Activated CD8-positive, alpha-beta T cell treated with anti-CD3 and anti-CD28 coated beads for 36 hours (primary cell): ENCODE data around the gene SLC8B1. TPM values are rescaled to one million over a fixed set of nuclear protein-coding genes. Genes with fewer than 3 reads are reported as not detected.

ENCODE experiments used
- ATAC-seq: fragments of 200-7000 bp; cut with Tn5 transposase; one replicate; pipeline ENCODE4 v1.10.0; 2021; ENCODE audit warnings: mild to moderate bottlenecking, moderate library complexity
- CTCF ChIA-PET: fragments of 350-600 bp; sonication (Branson Sonifier 250); formaldehyde crosslinking; loops from one replicate; lab custom pipeline; 2021; ENCODE audit warnings: antibody characterized with exemption; lab: Charles Lee
- POLR2A ChIA-PET: fragments of 350-600 bp; sonication (Branson Sonifier 250); formaldehyde crosslinking; loops from one replicate; lab custom pipeline; 2021; ENCODE audit warnings: antibody characterized with exemption; lab: Charles Lee
- DNase-seq: peaks from one replicate; pipeline ENCODE4 v3.0.0-alpha.2; 2020
- H3K27ac Mint-ChIP-seq: one replicate; pipeline ENCODE4 v1.8.0; 2021; ENCODE audit warnings: mild to moderate bottlenecking, mixed read lengths
- H3K27me3 Mint-ChIP-seq: one replicate; pipeline ENCODE4 v1.8.0; 2021; ENCODE audit warnings: mixed read lengths
- H3K36me3 Mint-ChIP-seq: one replicate; pipeline ENCODE4 v1.8.0; 2021; ENCODE audit warnings: low read depth, mixed read lengths
- H3K4me1 Mint-ChIP-seq: one replicate; pipeline ENCODE4 v1.8.0; 2021; ENCODE audit warnings: low read depth, mixed read lengths
- H3K4me3 Mint-ChIP-seq: one replicate; pipeline ENCODE4 v1.8.0; 2021; ENCODE audit warnings: mild to moderate bottlenecking, moderate library complexity, mixed read lengths
- H3K9me3 Mint-ChIP-seq: one replicate; pipeline ENCODE4 v1.8.0; 2021; ENCODE audit warnings: mixed read lengths
- intact Hi-C: fragments of 100-400 bp; cut with micrococcal nuclease; formaldehyde crosslinking; loops from one replicate; pipeline ENCODE4 v1.10.0; 2022
- total RNA-seq, 2 experiments: library from RNA; stranded (reverse); gene quantifications; one replicate each; pipeline ENCODE4 v1.2.3, GENCODE V29; 2021
- TF ChIP-seq, protein P1 (sequence below): fragments of 200-600 bp; IDR thresholded peaks from one replicate; pipeline ENCODE4 v1.8.0; 2022; ENCODE audit warnings: antibody characterized with exemption, mild to moderate bottlenecking

The SLC8B1 gene
- total RNA-seq, 2 experiments from 2014 or later = 13.4 to 18.9 TPM

DNA sequence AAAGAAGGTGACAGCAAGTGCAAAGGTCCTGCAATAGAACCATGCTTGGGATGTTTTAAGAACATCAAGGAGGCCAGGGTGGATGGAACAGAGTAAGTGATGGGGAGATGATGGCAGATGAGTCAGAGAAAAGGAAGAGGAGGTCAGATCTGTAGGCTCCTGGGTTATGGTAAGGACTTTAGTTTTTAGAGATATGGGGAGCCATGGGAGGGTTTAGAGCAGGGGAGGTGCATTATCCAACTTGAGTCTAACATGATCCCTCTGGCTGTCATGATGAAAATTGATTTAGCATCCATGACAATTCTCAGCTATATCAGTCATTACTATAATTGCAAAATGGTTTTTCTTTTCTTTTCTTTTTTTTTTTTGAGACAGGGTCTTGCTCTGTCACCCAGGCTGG lies 16.2 kb upstream of the SLC8B1 start:
- Mint-ChIP-seq H3K4me1 (no peaks in the 10 kb centered on the region), H3K9me3 (no peaks in the 10 kb centered on the region), H3K36me3 (no peaks in the 10 kb centered on the region), H3K27ac (no peak overlapping the region), H3K4me3 (no peak overlapping the region), H3K27me3 (peaks cover 1% of the 10 kb centered on the region)
- TF ChIP-seq, protein P1, sequence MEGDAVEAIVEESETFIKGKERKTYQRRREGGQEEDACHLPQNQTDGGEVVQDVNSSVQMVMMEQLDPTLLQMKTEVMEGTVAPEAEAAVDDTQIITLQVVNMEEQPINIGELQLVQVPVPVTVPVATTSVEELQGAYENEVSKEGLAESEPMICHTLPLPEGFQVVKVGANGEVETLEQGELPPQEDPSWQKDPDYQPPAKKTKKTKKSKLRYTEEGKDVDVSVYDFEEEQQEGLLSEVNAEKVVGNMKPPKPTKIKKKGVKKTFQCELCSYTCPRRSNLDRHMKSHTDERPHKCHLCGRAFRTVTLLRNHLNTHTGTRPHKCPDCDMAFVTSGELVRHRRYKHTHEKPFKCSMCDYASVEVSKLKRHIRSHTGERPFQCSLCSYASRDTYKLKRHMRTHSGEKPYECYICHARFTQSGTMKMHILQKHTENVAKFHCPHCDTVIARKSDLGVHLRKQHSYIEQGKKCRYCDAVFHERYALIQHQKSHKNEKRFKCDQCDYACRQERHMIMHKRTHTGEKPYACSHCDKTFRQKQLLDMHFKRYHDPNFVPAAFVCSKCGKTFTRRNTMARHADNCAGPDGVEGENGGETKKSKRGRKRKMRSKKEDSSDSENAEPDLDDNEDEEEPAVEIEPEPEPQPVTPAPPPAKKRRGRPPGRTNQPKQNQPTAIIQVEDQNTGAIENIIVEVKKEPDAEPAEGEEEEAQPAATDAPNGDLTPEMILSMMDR = no peak
- ChIA-PET POLR2A (interaction anchor here (0.6 kb wide), 1 partner anchor 73 kb away, joined by 3 read pairs; no protein-coding TSS in a partner anchor), CTCF (no interaction called here)
- no peak for ATAC-seq
- intact Hi-C loops = no loop called here
- DNase-seq = no peak

GRCh38 chr12:113348849-113349536 lies 14.1 kb upstream of the SLC8B1 start:
- H3K27ac Mint-ChIP-seq = no peak overlapping the region
- DNase-seq = no peak
- H3K36me3 Mint-ChIP-seq = no peaks in the 10 kb centered on the region

DNA sequence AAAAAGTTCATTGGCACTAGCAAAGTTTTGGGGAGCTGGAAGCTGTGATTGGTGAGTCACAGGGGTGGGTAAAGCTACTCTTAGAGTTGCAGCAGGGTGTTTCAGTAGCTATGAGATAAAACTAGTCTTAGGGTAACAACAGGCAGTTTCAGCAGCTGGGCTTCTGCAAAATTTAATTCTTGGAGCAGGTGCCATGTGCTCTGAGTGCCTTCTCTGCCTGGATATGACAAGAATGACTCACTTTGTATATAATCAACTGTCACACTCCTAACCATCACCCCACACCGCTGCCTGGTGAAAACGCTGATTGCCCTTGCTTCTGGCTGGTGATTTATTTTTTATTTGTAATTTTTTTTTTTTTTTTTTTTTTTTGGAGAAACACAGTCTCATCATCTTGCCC lies 13.0 kb upstream of the SLC8B1 start:
- ATAC-seq (no peak), DNase-seq (no peak)
- H3K27ac Mint-ChIP-seq = no peak overlapping the region
- POLR2A ChIA-PET = no interaction called here
- no peak overlapping the region for H3K4me3 Mint-ChIP-seq
- TF ChIP-seq, protein P1 = no peak
- peaks cover 1% of the 10 kb centered on the region for H3K27me3 Mint-ChIP-seq
- H3K36me3 Mint-ChIP-seq = no peaks in the 10 kb centered on the region
- CTCF ChIA-PET = no interaction called here
- H3K9me3 Mint-ChIP-seq = no peaks in the 10 kb centered on the region
- intact Hi-C loops = no loop called here
- H3K4me1 Mint-ChIP-seq = no peaks in the 10 kb centered on the region

More at GRCh38 chr12:113348849-113349536, 14.1 kb upstream of the SLC8B1 start:
- TF ChIP-seq, protein P1 = no peak
- Mint-ChIP-seq H3K27me3 (peaks cover 1% of the 10 kb centered on the region), H3K4me3 (no peak overlapping the region), H3K4me1 (no peaks in the 10 kb centered on the region), H3K9me3 (no peaks in the 10 kb centered on the region)
- ATAC-seq = no peak
- POLR2A ChIA-PET = no interaction called here
- intact Hi-C loops = no loop called here
- CTCF ChIA-PET = no interaction called here

DNA sequence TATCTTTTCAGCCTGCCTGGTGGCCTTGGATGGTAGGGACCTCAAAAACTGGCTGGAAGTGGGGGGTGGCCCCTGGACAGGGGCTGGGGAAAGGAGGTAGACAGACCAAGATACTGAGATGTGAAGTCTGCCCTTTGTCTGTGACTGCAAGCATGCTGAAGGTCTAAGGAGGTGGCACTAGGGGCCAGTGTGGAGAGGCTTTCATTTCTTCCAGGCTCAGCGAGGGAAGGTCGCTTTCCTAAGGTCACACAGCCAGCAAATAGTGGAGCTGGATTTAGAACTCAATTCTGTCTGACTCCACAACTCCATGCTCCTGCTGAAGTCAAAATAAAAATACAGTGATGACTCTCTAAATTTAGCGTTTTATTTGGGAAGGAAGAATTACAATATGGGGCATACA lies 12.2 kb upstream of the SLC8B1 start:
- no peak for DNase-seq
- intact Hi-C loops = no loop called here
- no peaks in the 10 kb centered on the region for H3K4me1 Mint-ChIP-seq
- ATAC-seq = no peak
- POLR2A ChIA-PET = no interaction called here
- H3K9me3 Mint-ChIP-seq = no peaks in the 10 kb centered on the region
- H3K27me3 Mint-ChIP-seq = no peaks in the 10 kb centered on the region
- CTCF ChIA-PET = interaction anchor here (0.9 kb wide), 1 partner anchor 116 kb away, joined by 3 read pairs; no protein-coding TSS in a partner anchor
- no peak overlapping the region for H3K4me3 Mint-ChIP-seq
- no peaks in the 10 kb centered on the region for H3K36me3 Mint-ChIP-seq
- TF ChIP-seq, protein P1 = no peak
- H3K27ac Mint-ChIP-seq = no peak overlapping the region

DNA sequence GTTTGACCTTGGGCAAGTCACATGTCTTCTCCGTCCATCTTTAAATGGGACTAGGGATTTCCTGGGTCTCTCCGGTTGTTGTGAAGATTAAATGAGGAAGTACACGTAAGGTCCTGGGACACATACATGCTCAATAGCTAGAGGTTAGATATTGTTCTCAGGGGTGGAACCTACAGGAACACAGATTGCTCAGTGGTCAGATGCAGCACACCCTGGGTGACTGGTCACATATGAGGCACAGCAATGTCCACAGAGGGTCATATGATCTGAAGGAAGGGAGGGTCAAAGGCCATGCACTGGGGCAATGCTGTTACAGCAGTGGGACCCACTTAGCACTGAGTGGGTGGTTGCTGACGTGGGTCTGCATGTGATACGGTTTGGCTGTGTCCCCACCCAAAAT lies 11.4 kb upstream of the SLC8B1 start:
- ATAC-seq (no peak), DNase-seq (no peak)
- CTCF ChIA-PET = no interaction called here
- H3K27me3 Mint-ChIP-seq = no peaks in the 10 kb centered on the region
- POLR2A ChIA-PET = no interaction called here
- H3K4me3 Mint-ChIP-seq = no peak overlapping the region
- H3K4me1 Mint-ChIP-seq = no peaks in the 10 kb centered on the region
- H3K27ac Mint-ChIP-seq = no peak overlapping the region
- TF ChIP-seq, protein P1 = no peak
- H3K9me3 Mint-ChIP-seq = no peaks in the 10 kb centered on the region
- intact Hi-C loops = no loop called here
- H3K36me3 Mint-ChIP-seq = no peaks in the 10 kb centered on the region
